C4-2B (cell line): ENCODE data around the gene FHOD3.

ENCODE experiments used
- CTCF ChIP-seq: fragments of 450-650 bp; conservative IDR thresholded peaks from 2 replicates; pipeline ENCODE4 v1.5.1; 2017; ENCODE audit warnings: mild to moderate bottlenecking
- ZFX ChIP-seq: fragments of 450-650 bp; IDR thresholded peaks from 2 replicates; pipeline ENCODE4 v1.6.1; 2017

- no peak for TF ChIP-seq CTCF
- TF ChIP-seq ZFX = no peak
Measured at GRCh38 chr18:36255072-36255698, 42.3 kb upstream of the FHOD3 start.
